ENCODE data around the gene MLLT11.

Gene MLLT11

DNA sequence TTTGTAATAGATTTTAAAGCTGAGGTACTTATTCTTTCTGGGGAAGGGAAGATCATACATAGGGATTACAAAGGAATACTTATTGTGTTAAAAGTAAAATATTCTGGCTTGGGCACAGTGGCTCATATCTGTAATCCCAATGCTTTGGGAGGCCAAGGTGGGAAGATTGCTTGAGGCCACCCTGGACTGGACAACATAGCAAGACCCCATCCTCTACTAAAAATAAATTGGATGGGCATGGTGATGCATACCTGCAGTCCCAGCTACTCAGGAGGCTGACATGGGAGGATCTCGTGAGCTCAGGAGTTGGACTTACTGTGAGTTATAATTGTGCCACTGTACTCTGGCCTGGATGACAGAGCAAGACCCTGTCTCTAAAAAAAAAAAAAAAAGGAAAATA lies 37.9 kb downstream of the MLLT11 start:
- DNase-seq (ENCODE audit: extremely low read depth, low read depth) = no peak
- TF ChIP-seq, protein P1, sequence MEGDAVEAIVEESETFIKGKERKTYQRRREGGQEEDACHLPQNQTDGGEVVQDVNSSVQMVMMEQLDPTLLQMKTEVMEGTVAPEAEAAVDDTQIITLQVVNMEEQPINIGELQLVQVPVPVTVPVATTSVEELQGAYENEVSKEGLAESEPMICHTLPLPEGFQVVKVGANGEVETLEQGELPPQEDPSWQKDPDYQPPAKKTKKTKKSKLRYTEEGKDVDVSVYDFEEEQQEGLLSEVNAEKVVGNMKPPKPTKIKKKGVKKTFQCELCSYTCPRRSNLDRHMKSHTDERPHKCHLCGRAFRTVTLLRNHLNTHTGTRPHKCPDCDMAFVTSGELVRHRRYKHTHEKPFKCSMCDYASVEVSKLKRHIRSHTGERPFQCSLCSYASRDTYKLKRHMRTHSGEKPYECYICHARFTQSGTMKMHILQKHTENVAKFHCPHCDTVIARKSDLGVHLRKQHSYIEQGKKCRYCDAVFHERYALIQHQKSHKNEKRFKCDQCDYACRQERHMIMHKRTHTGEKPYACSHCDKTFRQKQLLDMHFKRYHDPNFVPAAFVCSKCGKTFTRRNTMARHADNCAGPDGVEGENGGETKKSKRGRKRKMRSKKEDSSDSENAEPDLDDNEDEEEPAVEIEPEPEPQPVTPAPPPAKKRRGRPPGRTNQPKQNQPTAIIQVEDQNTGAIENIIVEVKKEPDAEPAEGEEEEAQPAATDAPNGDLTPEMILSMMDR (IDR thresholded peaks at IDR 0.05; ENCODE audit: low read depth, low read length) = no peak

DNA sequence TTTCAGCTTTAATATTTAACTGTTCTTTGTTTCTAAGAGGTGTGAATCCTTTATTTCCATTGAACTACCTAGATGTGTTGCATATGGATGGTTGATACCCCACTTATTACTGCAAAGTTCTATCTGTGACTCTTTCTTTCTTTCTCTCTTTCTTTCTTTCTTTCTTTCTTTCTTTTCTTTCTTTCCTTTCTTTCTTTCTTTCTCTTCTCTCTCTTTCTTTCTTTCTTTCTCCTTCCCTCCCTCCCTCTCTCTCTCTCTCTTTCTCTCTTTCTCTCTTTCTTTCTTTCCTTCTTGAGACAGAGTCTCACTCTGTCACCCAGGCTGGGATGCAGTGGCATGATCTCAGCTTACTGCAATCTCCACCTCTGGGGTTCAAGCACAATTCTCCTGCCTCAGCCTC lies 44.4 kb downstream of the MLLT11 start:
- TF ChIP-seq, protein P1 (IDR thresholded peaks at IDR 0.05; ENCODE audit: low read depth, low read length) = no peak

DNA sequence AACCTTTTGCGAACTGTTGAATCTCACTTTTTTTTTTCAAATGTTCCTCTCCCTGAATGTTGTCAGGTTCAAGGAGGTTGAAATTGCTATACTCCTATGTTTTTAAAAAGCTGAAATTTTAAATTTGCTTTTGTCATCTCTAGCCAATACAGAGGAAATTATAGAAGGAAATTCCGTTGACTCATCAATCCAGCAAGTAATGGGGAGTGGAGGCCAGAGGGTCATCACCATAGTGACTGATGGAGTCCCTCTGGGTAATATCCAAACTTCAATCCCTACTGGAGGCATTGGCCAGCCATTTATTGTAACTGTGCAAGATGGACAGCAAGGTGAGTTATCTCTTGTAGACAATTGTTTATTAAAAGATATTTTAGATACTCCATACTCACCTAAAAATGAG lies 46.7 kb downstream of the MLLT11 start:
- DNase-seq (ENCODE audit: extremely low read depth, low read depth) = no peak
- TF ChIP-seq, protein P1 (IDR thresholded peaks at IDR 0.05; ENCODE audit: low read depth, low read length) = no peak

More for the DNA sequence above, 44.4 kb downstream of the MLLT11 start:
- no peak for DNase-seq (ENCODE audit: extremely low read depth, low read depth)

DNA sequence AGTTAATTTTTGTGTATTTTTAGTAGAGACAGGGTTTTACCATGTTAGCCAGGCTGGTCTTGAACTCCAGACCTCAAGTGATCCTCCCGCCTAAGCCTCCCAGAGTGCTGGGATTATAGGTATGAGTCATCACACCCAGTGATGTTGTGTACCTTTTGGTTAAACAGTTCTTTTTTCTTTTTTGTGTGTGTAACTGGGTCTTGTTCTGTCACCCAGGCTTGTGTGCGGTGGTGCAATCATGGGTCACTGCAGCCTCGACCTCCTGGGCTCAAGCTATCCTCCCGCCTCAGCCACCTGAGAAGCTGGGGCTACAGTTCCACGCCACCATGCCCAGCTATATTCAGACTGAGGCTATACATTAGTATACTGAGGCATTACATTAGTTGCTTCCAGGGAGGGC lies 48.1 kb downstream of the MLLT11 start:
- DNase-seq (ENCODE audit: extremely low read depth, low read depth) = no peak
- TF ChIP-seq, protein P1 (IDR thresholded peaks at IDR 0.05; ENCODE audit: low read depth, low read length) = no peak

GRCh38 chr1:151113877-151114276 lies 53.7 kb downstream of the MLLT11 start:
- TF ChIP-seq, protein P1 (IDR thresholded peaks at IDR 0.05; ENCODE audit: low read depth, low read length) = no peak
- no peak for DNase-seq (ENCODE audit: extremely low read depth, low read depth)
